Neural crest cell (in vitro differentiated cells): ENCODE results near the gene RGL1. TPM values are rescaled to one million over a fixed set of nuclear protein-coding genes. Genes with fewer than 3 reads are reported as not detected.

ENCODE experiments used
- DNase-seq: peaks from one replicate; pipeline ENCODE4 v3.0.0; 2021; ENCODE audit warnings: low read depth, mixed read lengths, low spot score
- H3K27ac Mint-ChIP-seq: one replicate; pipeline ENCODE4 v1.8.0; 2021; ENCODE audit warnings: mild to moderate bottlenecking, mixed read lengths; ENCODE audit not compliant: unreplicated experiment
- H3K27me3 Mint-ChIP-seq: 2 replicates; pipeline ENCODE4 v1.8.0; 2021; ENCODE audit warnings: low read depth, mild to moderate bottlenecking, mixed read lengths
- H3K36me3 Mint-ChIP-seq: 2 replicates; pipeline ENCODE4 v1.8.0; 2021; ENCODE audit warnings: low read depth, mild to moderate bottlenecking, mixed read lengths
- H3K4me1 Mint-ChIP-seq: 2 replicates; pipeline ENCODE4 v1.8.0; 2021; ENCODE audit warnings: mixed read lengths
- H3K4me3 Mint-ChIP-seq: one replicate; pipeline ENCODE4 v1.8.0; 2021; ENCODE audit warnings: mild to moderate bottlenecking, mixed read lengths
- H3K9me3 Mint-ChIP-seq: 2 replicates; pipeline ENCODE4 v1.8.0; 2021; ENCODE audit warnings: mixed read lengths
- total RNA-seq: library from RNA; stranded (reverse); gene quantifications from 2 replicates; pipeline ENCODE4 v1.2.1, GENCODE V29; 2021
- TF ChIP-seq, protein P1 (sequence below): fragments of 200-600 bp; sonication (generic); conservative IDR thresholded peaks from 2 replicates; pipeline ENCODE4 v1.5.0; 2021; ENCODE audit warnings: antibody characterized with exemption, mild to moderate bottlenecking

RGL1 gene
- total RNA-seq, 1 donor from 2014 or later = 13.6 TPM

DNA sequence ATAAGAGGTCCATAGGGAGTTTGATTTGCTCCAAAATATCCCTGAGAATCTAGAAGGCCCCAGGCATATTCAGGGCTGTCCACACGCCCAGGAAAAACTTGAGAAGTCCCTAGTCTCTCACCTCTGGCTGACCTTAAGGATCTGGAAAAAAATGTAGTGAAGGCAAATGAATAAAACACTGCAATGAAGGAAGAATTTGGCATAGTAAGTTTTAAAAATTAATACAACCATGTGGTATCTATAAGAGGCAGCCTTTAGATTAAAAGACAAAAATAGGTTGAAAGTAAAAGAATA, 141.3 kb downstream of the RGL1 start:
- H3K27ac Mint-ChIP-seq = peak overlapping the region; percentile 97
- H3K27me3 Mint-ChIP-seq = no peaks in the 10 kb centered on the region
- no peak overlapping the region for H3K4me3 Mint-ChIP-seq
- TF ChIP-seq, protein P1, sequence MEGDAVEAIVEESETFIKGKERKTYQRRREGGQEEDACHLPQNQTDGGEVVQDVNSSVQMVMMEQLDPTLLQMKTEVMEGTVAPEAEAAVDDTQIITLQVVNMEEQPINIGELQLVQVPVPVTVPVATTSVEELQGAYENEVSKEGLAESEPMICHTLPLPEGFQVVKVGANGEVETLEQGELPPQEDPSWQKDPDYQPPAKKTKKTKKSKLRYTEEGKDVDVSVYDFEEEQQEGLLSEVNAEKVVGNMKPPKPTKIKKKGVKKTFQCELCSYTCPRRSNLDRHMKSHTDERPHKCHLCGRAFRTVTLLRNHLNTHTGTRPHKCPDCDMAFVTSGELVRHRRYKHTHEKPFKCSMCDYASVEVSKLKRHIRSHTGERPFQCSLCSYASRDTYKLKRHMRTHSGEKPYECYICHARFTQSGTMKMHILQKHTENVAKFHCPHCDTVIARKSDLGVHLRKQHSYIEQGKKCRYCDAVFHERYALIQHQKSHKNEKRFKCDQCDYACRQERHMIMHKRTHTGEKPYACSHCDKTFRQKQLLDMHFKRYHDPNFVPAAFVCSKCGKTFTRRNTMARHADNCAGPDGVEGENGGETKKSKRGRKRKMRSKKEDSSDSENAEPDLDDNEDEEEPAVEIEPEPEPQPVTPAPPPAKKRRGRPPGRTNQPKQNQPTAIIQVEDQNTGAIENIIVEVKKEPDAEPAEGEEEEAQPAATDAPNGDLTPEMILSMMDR = no peak
- H3K36me3 Mint-ChIP-seq = peaks cover 48% of the 10 kb centered on the region
- peaks cover 16% of the 10 kb centered on the region for H3K9me3 Mint-ChIP-seq
- DNase-seq = no peak
- H3K4me1 Mint-ChIP-seq = peaks cover 45% of the 10 kb centered on the region

DNA sequence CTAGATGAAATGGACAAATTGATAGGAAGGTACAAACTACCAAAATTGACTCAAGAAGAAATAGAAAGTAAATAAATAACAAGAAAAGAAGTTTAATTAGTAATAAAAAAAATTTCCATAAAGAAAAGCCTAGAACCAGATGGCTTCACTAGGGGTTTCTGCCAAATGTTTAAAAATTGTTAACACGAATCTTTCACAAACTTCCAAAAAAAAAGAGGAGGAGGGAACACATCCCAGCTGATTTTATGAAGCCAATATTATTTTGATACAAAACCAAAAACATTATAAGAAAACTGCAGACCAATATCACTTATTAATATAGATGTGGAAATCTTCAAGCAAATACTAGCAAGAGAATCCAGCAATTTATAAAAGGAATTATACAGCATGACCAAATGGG, 143.1 kb downstream of the RGL1 start:
- Mint-ChIP-seq H3K36me3 (peaks cover 43% of the 10 kb centered on the region), H3K27ac (no peak overlapping the region), H3K4me1 (peaks cover 35% of the 10 kb centered on the region), H3K27me3 (no peaks in the 10 kb centered on the region), H3K9me3 (peaks cover 14% of the 10 kb centered on the region), H3K4me3 (no peak overlapping the region)
- TF ChIP-seq, protein P1 = no peak
- DNase-seq = no peak

DNA sequence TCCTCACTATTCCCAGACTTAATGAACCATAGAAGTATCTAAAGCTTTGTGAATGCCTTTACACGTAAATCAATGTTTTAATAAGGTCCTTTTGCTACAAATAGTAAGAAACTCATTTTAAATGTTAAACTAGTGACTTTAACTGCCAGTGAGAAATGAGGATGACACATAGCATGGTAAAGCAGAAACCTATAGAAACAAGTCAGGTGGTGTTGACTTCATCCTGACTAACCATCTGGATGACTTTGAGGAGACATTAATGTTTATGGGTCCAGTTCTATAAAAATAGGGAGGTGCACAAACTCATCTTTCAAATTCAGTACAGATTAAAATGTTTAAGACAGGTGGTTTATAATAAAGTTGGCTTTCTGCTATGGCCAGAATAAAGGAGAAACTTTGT, 147.2 kb downstream of the RGL1 start:
- Mint-ChIP-seq H3K4me1 (no peaks in the 10 kb centered on the region), H3K27me3 (no peaks in the 10 kb centered on the region), H3K36me3 (peaks cover 42% of the 10 kb centered on the region), H3K4me3 (no peak overlapping the region), H3K9me3 (peaks cover 14% of the 10 kb centered on the region), H3K27ac (no peak overlapping the region)
- TF ChIP-seq, protein P1 = no peak
- DNase-seq = no peak

DNA sequence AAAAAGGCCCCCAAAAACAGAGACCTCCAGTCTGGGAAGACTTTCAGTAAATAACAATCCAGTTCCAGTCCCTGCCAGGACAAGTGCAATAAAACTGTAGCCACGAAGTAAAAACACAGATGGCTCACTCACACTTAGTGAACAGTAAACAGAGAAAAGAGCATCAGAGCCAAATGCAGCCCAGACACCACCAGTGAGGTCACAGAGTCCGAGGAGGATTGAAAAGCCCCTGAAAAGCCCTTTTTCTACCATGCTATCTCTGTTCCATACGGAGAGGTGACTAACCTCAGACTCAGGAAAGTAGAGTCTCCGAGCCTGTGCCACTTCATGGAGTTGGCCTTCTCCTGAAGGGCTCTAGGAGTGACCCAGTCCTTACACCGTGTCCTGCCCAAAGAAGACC, 148.1 kb downstream of the RGL1 start:
- H3K27ac Mint-ChIP-seq = peak overlapping the region; percentile 13
- H3K27me3 Mint-ChIP-seq = no peaks in the 10 kb centered on the region
- no peak overlapping the region for H3K4me3 Mint-ChIP-seq
- H3K9me3 Mint-ChIP-seq = peaks cover 14% of the 10 kb centered on the region
- no peak for DNase-seq
- TF ChIP-seq, protein P1 = no peak
- no peaks in the 10 kb centered on the region for H3K4me1 Mint-ChIP-seq
- peaks cover 34% of the 10 kb centered on the region for H3K36me3 Mint-ChIP-seq

DNA sequence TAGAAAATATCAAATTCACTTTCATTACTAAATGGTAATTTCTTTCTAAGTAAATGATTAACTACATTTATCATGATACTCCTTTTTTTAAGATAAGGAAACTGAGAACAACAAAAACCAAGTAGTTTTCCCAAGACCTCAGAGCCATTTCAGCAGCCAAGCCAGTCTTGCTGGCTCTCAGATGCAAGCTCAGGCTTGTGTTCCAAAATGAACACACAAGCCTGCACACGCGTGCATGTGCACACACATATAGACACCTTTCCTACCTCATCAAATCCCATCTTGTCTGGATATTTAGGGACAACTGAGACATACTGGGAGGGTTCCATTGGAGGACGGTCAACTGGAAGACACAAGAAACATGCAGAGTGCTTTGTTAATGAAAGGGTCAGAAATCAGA, 149.6 kb downstream of the RGL1 start:
- H3K27ac Mint-ChIP-seq = no peak overlapping the region
- H3K4me3 Mint-ChIP-seq = no peak overlapping the region
- no peaks in the 10 kb centered on the region for H3K27me3 Mint-ChIP-seq
- no peaks in the 10 kb centered on the region for H3K4me1 Mint-ChIP-seq
- H3K36me3 Mint-ChIP-seq = peaks cover 19% of the 10 kb centered on the region
- DNase-seq = no peak
- TF ChIP-seq, protein P1 = no peak
- peaks cover 3% of the 10 kb centered on the region for H3K9me3 Mint-ChIP-seq
